GM15510 (cell line): ENCODE data around the gene UBE2R2.

Source experiments
- POLR2A ChIP-seq: IDR thresholded peaks from 3 replicates; pipeline ENCODE4 v1.6.1; 2011; ENCODE audit warnings: borderline replicate concordance; ENCODE audit not compliant: insufficient read length; ENCODE audit errors: extremely low read depth

Gene UBE2R2

DNA sequence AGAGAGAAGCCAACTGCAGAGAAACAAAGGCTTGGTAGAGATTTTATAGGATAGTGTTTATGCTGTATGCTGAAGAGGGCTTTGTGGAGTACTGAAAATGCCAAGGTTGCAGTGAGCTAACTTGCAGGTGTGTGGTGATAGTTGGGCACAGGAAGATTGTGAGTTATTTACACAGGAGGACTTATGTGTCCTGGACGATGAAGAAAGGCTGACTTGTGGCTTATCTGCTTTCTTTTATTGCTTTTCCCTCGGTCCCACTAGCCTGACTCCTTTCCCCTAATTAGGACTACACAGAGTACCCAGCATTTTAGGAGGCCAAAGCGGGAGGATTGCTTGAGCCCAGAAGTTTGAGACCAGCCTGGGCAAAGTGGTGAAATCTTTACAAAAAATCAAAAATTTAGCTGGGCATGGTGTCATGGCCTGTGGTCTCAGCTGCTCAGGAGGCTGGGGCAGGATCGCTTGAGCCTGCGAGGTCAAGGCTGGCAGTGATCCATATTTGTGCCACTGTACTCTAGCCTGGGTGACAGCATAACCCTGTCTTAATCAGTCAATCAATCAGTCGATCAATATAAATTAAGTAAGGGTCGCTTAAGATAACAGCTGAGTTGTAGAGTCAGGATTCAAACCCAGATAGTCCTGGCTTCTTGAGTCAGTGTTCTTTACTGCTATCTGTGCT, 61.9 kb downstream of the UBE2R2 start:
- TF ChIP-seq POLR2A, result no peak

DNA sequence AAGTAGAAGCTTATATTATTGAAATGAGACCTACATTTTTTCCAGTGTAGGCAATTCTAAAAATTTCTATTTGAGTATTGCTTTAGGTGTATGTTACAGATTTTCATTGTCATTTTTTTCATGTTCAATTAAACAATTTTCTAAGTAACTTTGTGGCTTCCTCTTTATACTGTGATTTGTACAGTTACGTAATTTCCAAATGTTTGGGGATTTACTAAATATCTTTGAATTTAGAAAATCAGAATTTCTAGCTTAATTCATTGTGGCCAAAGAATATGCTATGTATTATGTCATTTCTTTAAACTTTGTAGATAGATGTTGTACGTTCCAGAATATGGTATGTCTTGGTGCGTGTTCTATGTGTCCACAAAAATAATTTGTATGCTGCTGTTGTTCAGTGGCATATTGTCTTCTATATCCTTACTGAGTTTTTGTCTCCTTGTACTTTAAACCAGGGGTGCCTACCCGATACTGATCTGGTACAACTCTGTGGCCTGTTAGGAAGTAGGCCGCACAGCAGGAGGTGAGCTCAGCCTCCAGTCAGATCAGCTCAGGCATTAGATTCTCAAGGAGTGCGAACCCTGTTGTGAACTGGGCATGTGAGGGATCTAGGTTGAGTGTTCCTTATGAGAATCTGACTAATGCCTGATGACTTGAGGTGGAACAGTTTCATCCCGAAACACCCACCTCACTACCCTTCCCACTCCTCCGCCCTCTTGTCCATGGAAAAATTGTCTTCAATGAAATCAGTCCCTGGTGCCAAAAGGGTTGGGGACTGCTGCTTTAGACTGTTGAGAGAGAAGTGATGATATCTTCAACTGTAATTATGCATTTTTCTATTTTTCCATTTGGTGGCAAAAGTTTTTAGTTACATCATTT, 63.5 kb downstream of the UBE2R2 start:
- TF ChIP-seq POLR2A, result no peak

DNA sequence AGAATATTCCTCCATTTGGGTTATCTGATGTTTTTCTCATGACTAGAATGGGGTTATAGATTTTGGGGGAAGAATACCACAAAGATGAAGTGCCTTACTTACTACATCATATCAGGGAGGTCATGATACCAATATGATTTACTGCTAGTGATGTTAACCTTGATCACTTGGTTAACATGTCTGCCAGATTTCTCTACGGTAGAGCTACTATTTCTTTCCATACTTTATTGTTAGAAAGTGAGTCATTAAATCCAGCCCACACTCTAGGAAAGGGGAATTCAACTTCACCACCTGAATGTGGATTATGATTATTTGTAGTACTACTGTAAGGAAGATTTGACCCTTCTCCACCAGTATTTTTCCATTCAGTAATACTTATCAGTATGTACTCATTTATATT, 64.7 kb downstream of the UBE2R2 start:
- no peak for TF ChIP-seq POLR2A

DNA sequence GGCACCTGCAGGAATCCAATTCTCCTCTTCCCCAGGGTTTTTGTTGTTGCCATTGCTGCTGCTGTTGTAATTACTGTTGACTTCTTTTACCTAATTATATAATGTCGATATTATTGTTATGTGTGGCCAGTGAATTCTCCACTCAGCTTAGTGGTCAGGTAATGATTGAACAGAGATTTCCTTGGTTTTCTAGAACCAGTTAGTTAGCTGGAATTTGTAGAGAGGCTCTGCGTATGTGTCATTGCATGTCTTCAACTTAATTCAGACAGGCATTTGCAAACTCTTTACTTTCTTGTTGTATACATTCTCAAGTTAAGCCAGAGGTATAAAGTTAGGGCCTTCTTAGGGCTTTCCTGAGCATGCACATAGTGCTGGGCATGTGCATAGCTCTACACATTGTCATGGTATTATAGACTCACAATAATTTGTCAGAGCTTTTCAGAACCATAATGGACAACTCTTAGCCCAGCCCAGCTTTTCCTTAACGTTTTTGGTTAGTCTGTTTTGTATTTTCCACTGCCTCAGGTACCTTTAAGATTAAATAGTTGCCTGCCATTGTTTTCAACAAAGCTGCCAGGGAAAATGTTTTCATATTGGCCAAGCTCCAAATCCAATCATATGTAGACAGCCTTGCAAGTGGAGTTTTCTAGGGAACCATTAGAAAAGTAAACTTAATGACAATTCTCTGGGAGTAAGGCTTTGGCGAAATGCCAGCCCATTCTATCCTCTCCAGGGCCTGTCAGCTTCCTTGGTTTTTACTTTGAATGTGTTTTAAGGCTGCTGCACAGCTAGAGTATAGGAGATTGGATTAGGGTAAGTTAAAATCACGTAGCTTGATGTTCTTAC, 68.1 kb downstream of the UBE2R2 start:
- TF ChIP-seq POLR2A, result no peak

DNA sequence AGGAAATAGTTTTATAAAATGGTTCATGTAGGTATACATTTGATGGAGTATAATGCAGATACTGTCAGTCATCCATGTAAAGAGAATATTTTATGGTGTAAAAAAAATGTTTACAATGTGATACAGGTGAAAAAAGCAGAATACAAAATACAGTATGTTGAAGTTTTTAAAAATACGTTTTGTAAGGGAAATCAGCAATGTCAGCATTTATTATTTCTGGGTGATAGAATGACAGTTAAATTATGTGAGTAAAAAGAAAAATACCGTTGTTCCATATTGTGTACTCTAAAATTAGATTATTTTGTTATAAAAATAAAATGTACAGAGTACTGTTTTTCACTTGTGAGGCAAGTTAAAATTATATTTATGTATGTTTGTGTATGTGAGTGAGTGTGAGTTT, 69.0 kb downstream of the UBE2R2 start:
- TF ChIP-seq POLR2A, result no peak

DNA sequence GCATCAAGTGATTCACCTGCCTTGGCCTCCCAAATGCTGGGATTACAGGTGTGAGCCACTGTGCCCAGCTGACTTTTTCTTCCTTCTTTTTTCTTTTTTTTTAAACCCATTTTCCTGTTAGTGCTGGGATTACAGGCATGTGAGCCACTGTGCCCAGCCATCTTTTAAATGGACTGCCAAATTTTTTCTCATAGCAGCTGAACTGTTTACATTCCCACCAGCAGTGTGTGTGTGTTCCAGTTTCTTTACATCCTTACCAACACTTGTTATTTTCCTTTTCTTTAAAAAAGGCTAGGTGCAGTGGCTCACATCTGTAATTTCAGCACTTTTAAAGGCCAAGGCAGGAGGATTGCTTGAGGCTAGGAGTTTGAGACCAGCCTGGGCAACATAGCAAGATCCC, 76.9 kb downstream of the UBE2R2 start:
- no peak for TF ChIP-seq POLR2A

DNA sequence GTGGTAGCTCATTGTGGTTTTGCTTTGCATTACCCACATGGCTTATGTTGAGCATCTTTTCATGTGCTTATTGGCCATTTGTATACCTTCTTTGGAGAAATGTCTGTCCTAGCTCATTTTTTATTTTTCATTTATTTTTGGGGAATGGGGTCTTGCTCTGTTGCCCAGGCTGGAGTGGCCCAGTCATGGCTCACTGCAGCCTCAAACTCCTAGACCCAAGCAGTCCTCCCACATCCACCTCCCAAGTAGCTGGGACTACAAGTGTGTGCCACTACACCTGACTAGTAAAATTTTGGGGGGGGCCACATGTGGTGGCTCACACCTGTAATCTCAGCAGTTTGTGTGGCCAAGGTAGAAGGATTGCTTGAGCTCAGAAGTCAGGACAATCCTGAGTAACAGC, 77.4 kb downstream of the UBE2R2 start:
- TF ChIP-seq POLR2A, result no peak

DNA sequence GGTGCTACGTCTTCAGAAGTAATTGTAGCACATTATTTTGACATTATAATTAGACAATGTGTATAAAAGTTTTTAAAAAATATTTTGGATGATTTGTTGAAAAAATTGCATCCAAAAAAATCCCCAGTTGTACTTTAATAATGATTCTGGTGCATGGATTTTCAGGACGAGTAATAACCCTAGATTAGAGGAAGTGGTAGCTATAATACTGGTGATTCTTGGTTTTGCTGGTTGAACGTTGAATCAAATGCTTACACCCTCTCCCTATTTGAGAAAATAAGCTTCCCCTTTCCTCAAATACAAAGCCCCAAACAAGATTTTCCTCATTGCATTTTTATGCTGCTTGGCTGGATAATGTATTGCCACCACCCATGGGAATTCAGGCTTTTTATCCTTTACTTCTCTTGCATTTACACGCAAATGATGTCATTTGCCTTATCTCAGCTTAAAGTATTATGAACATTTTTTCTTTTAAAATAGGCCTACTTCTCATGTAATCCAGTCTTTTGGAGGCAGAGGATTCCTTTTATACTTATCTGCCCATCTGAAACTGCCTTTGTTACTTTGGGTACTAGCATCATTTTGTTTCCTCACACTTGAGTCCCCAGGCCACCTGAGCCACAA, 86.3 kb downstream of the UBE2R2 start:
- no peak for TF ChIP-seq POLR2A

DNA sequence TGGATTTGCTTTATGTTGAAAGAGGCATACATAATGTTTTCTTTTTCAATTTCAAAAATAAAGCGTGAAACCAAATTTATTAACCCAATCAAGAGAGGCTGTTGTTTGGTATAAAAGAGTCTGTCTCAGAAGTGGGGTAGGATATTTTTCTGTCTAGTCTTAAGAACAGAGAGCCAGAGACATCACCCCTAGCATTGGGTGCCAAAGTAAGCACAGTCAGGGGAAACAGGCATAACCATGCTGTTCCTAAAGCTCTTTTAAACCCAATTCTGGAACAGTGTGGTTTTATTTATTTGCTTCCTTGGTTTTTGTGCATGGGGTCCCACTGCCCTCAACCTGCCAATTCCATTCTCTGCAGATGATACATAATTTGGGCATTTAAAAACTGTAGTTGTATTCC, 88.2 kb downstream of the UBE2R2 start:
- no peak for TF ChIP-seq POLR2A

DNA sequence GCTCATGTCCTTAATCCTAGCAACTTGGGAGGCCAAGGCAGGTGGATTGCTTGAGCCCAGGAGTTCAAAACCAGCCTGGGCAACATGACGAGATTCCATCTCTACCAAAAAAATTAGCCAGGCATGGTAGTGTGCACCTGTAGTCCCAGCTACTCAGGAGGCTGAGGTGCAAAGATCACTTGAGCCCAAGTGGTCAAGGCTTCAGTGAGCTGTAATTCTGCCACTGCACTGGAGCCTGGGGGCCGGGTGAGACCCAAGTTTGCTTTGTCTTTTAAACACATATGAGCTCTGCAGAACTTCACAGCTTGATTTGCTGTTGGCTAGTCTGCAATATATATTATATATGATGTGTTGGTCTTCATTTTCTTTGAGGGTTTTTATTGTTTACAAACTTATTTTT, 89.8 kb downstream of the UBE2R2 start:
- no peak for TF ChIP-seq POLR2A

DNA sequence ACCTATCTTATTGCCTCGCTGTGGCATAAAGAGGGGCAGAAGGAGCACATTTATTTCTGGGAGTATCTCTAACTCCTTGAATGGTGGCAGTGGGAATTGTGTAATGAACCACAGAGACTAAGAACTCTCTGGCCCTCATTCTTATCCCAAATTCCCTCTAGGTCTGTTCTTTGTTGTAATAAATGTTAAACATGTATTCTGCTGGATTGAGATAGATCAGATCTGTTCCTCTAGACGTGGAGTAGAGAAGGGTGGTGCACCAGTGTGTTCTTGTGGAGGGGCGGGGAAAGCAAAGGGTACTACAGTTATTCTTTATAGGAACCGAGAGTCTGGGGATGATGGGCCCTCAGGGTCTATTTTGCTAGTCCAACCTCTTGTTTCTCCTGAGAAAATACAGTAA, 90.4 kb downstream of the UBE2R2 start:
- no peak for TF ChIP-seq POLR2A

DNA sequence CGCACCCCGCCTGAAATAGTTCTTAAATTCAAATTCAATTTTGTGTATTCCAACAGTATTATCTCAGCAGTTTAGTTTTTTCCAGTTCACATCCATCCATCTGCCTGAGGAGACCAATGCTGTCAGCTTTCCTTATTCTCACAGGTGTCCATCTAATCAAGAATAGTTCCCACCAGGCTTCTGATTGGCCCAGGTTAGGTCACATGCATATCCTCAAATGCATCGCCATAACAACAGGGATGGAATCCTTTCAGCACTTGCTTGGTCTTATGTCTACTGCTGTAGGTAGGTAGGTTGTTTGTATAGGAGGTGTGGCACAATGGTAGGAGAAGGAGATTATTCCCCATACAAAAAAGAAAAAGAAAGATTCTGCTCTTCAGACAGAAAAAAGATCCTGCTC, 91.2 kb downstream of the UBE2R2 start:
- TF ChIP-seq POLR2A, result no peak

DNA sequence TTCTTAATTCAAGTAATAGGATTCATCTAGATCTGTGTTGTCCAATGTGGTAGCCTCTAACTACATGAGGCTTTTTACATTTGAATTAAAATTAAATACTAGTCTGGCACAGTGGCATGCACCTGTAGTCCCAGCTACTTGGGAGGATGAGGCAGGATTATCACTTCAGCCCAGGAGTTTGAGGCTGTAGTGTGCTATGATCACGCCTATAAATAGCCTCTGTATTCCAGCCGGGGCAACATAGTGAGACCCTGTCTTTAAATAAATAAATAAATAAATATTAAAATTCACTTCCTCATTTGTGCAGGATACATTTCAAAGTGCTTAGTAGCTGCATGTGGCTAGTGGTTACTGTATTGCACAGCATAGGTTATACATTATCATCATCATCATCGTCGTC, 91.8 kb downstream of the UBE2R2 start:
- no peak for TF ChIP-seq POLR2A

DNA sequence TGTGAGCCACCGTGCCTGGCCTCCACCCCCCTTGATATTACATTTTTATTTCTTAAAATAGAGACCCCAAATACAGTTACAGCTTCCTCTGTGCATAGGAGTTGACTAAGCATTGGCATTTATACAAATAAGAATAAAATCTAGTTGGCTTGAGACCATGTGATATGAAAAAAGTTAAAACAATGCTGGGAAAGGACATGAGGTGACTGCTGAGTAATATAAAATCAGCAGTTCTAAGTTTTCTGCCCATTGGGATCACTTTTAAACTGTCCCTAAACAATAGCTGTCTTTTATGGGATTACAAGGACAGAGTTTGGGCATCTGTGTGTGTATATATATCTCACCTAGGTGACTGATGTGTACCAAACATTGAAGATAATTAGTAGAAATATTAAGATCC, 96.6 kb downstream of the UBE2R2 start:
- no peak for TF ChIP-seq POLR2A
